ENCODE data around the gene CA11.

CA11 gene

DNA sequence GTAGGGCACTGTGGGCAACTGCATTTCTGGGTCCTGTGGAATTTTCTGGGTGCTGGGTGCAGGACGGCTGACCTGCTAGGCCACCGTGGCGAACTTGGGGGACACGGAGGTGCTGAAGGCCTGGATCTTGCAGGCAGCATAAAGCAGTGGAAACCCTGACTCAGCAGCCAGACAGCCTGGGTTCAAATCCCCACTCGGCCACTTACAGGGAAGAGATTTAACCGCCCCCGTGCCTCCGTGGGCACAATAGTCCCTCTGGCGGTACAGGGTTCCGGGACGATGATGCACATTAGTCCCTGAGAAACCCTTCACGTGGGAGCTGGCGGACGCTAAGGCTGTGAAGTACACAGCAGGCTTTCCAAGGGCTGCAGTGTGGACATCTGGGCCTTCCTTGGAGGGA lies 34.1 kb downstream of the CA11 start:
- DNase-seq, result no peak

DNA sequence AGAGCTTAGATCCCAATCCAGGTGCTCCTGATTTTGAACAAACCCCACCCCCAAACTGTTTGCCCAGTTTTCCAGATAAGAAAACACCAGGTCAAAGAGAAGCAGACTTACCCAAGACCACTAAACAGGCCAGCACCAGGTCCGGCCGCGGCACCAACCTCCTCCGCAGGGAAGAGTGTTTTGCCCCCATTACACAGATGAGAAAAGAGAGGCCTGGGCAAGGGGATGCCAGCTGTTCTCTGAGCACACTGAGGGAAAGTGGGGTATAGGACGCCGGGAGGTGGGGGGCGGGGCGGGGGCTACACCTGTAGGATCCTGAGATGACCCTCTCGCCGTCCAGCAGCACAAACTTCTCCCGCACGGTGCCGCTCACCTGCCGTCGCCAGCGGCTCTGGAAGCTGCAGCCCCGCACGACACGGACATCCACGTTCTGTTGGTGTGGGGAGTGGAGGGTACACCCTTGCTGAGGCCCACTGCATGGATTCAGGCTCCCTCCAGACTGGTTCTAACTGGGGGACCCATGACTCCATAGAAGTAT lies 36.3 kb downstream of the CA11 start:
- no peak for DNase-seq

DNA sequence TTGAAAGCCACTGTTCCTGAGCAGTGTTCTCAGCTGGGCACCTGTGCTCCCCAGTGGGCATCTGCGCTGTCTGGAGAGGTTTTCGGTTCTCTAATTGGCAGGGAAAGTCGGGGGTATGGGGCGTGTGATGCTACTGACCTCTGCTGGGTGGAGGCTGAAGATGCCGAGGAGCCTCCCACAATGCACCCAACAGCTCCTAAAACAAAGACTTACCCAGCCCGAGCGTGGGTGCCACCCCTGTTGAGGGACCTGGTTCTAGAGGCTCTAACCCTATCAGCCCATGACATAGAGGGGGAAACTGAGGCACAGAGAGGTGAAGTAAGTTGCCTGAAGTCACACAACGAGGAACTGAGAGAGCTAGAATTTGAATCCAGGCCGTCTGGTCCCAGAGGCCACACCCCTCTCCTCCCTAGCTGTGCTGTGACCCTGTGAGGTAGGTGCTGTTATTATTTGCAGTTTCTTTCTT lies 37.2 kb downstream of the CA11 start:
- DNase-seq, result peak; percentile 21

DNA sequence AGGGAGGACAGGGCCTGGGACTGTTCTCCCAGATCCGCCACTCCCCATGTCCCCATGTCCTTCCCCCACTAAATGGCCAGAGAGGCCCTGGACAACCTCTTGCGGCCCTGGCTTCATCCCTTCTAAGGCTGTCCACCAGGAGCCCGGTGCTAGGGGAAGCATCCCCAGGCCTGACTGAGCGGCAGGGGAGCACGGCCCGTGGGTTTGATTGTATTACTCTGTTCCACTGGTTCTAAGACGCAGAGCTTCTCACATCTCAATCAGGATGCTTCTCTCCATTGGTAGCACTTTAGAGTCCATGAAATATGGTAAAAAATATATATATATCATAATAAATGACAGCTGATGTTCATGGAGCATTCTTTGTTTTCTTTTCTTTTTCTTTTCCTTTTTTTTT lies 38.6 kb downstream of the CA11 start:
- DNase-seq, result no peak

DNA sequence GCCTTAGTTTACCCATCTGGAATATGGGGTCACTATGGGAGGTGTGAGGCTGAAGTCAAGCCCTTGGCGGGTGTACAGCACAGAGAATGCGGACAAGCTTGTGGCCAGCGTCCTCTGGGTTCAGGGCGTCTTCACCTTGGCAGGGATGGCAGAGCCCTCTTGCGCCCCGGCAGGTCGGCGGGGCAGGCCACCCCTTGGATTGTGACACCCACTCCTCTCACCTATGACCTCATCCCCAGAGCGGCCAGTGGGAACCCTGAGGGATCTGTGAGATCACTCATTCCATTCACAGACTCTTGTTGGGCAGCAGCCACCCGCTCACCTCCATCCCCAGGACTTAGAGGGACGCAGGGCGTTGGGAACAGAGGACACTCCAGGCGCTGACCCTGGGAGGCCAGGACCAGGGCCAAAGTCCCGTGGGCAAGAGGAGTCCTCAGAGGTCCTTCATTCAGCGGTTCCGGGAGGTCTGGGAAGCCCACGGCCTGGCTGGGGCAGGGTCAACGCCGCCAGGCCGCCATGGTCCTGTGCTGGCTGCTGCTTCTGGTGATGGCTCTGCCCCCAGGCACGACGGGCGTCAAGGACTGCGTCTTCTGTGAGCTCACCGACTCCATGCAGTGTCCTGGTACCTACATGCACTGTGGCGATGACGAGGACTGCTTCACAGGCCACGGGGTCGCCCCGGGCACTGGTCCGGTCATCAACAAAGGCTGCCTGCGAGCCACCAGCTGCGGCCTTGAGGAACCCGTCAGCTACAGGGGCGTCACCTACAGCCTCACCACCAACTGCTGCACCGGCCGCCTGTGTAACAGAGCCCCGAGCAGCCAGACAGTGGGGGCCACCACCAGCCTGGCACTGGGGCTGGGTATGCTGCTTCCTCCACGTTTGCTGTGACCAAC lies 39.3 kb downstream of the CA11 start, which contains the start of gene SPACA4:
Gene SPACA4 (plus strand): TSS at position 280 of the 896 bp plus-strand sequence. CDS start 237 bp downstream, at position 517.
- DNase-seq, result no peak

DNA sequence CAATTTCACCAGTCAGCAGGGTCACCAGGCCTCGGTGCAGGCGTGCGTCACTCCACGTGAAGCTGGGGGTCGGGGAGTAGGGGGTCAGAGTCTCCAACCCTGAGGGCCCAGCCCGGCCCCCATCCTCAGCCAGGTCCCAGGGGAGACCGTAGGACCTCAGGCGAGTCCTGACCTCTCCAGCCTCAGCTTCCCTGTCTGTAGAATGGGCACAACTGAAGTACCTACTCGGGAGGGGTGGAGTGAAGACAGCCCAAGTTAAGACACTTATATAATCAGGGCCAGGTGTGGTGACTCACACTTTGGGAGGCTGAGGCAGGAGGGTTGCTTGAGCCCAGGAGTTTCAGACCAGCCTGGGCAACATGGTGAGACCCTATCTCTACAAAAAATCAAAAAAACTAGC lies 42.1 kb downstream of the CA11 start:
- DNase-seq, result no peak

DNA sequence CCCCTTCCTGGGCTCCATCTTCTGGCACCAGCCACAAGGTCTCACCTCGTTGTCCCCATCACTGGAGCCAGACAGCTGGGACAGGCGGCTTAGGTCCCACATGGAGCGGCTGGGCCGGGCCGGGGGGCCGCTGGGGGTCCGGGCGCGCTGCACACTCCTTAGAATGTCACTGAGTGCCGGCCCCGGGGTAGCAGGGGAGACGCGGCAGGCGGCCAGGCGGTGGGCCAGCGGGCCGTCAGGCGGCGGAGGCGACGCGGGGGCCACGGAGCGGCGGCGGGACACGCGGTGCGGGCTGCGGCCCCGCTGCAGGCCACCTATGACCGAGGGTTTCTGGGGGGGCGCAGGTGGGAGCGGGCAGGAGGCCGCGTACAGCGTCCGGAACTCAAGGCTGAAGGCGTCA lies 42.5 kb downstream of the CA11 start:
- no peak for DNase-seq

DNA sequence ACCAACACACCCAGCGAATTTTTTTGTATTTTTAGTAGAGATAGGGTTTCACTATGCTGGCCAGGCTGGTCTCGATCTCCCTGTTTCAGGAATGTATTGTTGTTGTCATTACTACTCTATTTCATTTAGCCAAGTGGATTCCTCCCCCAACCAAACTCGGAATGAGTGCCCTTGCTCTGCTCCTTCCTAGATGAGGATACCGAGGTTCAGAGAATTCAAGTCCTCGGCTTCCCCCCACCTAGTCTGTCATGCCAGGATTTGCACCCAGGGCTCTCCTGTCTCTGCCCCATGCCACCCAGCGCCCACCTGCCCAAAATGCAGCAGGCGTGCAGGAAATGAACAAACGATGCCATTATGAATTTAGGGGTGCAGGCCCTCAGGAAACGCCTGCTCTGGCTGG lies 43.0 kb downstream of the CA11 start:
- DNase-seq, result no peak

DNA sequence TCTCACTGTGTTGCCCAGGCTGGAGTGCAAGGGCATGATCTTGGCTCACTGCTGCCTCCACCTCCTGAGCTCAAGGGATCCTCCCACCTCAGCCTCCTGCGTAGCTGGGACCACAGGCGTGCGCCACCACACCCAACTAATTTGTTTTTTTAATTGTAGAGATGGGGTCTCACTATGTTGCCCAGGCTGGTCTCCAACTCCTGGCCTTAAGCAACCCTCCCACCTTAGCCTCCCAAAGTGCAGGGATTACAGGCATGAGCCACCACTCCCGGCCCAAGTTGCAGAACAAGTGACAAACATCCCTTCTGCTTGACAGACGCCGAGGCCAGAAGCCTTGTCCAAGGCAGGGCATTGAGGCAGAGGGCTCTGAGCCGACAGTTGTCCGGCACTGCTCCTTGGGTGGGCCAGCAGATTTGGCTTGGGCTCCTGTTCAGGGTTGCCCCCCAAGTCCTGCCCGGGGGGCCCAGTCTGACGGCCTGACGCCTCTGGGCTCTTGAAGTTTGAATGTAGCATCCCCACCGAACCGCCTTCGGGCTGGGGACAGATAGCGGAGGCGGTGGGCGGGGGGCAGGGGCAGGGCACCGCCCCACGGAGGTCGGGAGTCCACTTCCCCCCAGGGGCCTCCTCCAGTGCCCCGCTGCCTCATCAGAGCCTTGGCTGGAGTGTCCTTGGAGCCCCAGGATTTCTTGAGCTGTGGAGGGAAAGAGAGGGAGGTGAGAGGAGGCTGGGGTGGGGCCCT lies 45.1 kb downstream of the CA11 start:
- no peak for DNase-seq

DNA sequence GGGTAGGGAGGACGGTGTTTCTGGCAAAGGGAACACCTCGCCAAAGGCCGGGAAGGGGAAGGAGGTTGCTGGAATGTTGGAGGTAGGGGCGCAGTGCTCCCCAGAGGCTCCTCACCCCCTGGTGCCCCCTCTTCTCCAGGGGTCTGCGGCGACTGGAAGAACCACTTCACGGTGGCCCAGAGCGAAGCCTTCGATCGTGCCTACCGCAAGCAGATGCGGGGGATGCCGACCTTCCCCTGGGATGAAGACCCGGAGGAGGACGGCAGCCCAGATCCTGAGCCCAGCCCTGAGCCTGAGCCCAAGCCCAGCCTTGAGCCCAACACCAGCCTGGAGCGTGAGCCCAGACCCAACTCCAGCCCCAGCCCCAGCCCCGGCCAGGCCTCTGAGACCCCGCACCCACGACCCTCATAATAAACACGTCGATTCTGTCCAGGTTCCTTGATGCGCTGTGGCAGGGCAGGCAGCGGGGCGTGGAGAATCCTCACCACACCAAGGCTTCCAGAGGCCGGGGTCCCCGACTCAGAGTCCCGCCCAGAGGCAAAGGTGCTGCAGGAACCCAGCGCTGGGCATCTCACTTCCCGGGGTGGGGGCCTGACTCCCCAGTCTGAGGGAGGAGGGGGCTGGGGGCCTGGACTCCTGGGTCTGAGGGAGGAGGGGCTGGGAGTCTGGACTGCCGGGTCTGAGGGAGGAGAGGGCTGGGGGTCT lies 46.8 kb downstream of the CA11 start:
- DNase-seq, result no peak

DNA sequence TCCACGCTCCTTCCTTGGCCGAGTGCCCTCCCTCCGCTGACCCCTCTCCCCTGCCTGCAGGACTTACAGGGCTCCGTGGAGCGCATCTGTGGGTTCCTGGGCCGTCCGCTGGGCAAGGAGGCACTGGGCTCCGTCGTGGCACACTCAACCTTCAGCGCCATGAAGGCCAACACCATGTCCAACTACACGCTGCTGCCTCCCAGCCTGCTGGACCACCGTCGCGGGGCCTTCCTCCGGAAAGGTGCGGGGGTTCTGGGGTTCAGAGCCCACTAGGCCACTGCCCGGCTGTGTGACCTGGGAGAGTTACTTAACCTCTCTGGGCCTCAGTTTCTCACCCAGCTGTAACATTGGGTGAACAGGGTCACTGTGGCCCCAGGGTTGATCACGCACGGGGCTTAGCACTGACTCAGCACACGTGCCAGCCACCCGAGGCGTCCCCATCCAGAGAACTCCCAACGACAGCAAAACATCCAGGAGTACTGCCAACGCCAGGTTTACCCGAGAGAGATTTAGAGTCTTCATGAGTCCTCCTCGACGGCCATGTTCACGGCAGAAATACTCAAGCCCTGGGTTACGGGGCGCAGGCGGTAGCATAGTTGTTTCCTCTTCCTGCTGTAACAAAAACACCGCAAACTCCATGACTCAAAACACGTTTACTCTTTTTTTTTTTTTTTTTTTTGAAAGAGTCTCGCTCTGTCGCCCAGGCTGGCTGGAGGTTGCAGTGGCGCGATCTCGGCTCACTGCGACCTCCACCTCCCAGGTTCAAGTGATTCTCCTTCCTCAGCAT lies 49.1 kb downstream of the CA11 start:
- DNase-seq, result no peak

DNA sequence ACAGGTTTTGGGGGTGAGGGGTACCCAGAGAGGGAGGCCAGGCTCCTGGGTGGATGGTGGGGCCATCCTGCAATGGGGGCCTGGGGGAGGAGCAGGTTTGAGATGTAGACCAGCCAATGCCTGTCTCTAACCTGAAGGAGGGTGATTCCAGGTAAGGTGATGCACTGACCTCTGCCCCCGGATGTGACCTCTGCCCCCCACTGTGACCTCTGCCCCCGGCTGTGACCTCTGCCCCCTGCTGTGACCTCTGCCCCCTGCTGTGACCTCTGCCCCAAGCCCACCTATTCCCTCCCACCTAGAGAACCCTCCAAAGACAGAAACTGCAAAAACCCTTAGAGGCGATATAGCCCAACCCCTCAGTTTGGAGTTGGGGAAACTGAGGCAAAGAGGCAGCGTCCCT lies 49.8 kb downstream of the CA11 start:
- DNase-seq, result no peak

DNA sequence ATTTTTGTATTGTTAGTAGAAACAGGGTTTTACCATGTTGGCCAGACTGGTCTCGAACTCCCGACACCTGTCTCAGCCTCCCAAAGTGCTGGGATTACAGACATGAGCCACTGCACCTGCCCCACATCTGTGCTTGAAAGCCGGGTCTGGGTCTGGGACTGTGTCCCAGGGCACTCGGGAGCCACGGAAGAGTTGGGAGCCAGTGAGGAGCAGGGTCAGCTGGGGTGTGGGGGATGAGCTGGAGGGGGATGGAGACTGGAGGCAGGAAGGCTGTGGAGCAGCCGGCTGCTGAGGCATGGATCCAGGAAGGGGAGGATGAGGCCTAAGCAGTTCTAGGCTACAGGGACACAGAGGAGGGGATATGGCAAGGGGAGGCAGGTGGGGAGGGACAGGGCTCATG lies 50.2 kb downstream of the CA11 start:
- no peak for DNase-seq

DNA sequence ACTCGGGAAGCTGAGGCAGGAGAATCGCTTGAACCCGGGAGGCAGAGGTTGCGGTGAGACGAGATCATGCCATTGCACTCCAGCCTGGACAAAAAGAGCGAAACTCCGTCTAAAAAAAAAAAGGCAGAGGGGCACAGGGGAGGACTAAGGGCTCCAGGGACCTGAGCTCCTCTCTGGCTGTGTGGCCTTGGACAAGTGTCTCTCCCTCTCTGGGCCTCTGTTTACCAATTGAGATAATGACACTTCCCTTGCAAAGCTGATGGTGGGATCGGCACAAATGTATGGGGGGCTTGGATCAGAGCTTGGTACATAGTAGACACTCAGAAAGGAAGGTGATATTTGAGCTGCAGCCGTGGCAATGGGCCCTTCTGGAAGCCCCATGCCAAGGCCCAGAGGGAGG lies 50.8 kb downstream of the CA11 start:
- DNase-seq, result no peak

DNA sequence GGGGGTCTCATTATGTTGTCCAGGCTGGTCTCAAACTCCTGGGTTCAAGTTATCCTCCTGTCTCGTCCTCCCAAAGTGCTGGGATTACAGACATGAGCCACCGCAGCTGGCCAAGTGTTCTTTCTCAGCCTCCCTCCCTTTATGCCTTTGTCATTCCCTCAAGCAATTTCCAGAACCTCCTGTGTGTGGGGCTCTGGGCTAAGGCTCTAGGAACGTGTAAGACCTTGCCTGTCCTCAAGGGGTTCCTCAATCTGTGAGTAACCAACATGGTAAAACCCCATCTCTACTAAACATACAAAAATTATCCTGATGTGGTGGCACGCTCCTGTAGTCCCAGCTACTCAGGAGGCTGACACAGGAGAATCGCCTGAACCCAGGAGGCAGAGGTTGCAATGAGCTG lies 55.0 kb downstream of the CA11 start:
- no peak for DNase-seq

DNA sequence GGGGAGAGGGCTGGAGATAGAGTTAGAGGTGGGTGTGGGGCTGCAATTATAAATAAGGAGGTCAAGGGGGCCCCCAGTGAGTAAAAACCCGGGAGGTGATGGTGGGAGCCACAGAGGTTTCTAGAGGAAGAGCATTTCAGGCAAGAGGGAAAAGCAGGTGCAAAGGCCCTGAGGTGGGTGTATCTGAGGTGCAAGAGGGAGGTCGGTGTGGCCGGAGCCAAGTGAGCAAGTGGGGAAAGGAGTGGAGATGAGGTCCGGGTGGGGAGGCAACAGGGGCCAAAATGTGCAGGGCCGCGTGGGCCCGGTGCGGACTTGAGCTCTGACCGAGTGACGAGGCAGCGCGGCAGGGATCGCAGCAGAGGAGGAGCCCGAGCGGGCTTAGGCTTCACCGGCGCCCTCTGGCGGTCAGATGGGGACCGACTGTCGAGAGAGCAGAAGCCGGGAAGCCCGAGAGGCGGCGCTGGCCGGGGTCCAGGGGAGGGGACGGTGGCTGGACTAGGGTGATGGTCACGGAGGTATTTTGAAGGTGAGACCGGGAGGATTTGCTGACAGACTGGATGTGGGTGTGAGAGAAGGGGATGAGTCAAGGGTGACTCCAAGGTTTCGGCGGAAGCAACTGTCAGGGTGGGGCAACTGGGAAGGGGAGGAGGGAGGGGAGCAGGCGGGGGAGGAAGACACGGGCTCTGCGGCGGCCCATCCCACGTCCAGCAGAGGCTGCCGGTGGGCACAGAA lies 57.2 kb downstream of the CA11 start:
- DNase-seq, result peak; percentile 81

Data from T1000 (cell line).